HEK293 (cell line): ENCODE measurements around the gene LRRC15.

Experiments
- KLF10 ChIP-seq: fragments of 450-650 bp; IDR thresholded peaks from 2 replicates; pipeline ENCODE4 v1.5.1; 2018; ENCODE audit warnings: missing biosample characterization, mild to moderate bottlenecking, missing genetic modification characterization
- KLF8 ChIP-seq: fragments of 450-650 bp; formaldehyde crosslinking; IDR thresholded peaks from 2 replicates; pipeline ENCODE4 v1.5.1; 2016; ENCODE audit warnings: missing biosample characterization, missing genetic modification characterization
- SCRT1 ChIP-seq: fragments of 450-650 bp; formaldehyde crosslinking; IDR thresholded peaks from 2 replicates; pipeline ENCODE4 v1.5.1; 2016; ENCODE audit warnings: missing biosample characterization, missing genetic modification characterization, borderline replicate concordance
- TRIM28 ChIP-seq: IDR thresholded peaks from 2 replicates; pipeline ENCODE4 v1.6.1; 2011; ENCODE audit warnings: low read length, control low read depth, borderline replicate concordance
- ZNF514 ChIP-seq: fragments of 450-650 bp; formaldehyde crosslinking; IDR thresholded peaks from 2 replicates; pipeline ENCODE4 v1.5.1; 2016; ENCODE audit warnings: missing biosample characterization, missing genetic modification characterization
- ZNF621 ChIP-seq: fragments of 450-650 bp; formaldehyde crosslinking; IDR thresholded peaks from 2 replicates; pipeline ENCODE4 v1.5.1; 2017; ENCODE audit warnings: missing biosample characterization, missing genetic modification characterization
- ZNF777 ChIP-seq: fragments of 450-650 bp; formaldehyde crosslinking; IDR thresholded peaks from 2 replicates; pipeline ENCODE4 v1.5.1; 2017; ENCODE audit warnings: missing biosample characterization, missing genetic modification characterization, borderline replicate concordance
- ZNF792 ChIP-seq: fragments of 450-650 bp; formaldehyde crosslinking; IDR thresholded peaks from 2 replicates; pipeline ENCODE4 v1.5.1; 2016; ENCODE audit warnings: missing biosample characterization, missing genetic modification characterization
- ZNF830 ChIP-seq: fragments of 450-650 bp; IDR thresholded peaks from 2 replicates; pipeline ENCODE4 v1.5.0; 2018; ENCODE audit warnings: missing biosample characterization, missing genetic modification characterization, low read depth, mild to moderate bottlenecking, moderate library complexity
- TF ChIP-seq, protein P1 (sequence below): fragments of 450-650 bp; formaldehyde crosslinking; IDR thresholded peaks from 2 replicates; pipeline ENCODE4 v1.5.1; 2016; ENCODE audit warnings: missing biosample characterization, missing genetic modification characterization

- no peak for TF ChIP-seq SCRT1
- TF ChIP-seq, protein P1, sequence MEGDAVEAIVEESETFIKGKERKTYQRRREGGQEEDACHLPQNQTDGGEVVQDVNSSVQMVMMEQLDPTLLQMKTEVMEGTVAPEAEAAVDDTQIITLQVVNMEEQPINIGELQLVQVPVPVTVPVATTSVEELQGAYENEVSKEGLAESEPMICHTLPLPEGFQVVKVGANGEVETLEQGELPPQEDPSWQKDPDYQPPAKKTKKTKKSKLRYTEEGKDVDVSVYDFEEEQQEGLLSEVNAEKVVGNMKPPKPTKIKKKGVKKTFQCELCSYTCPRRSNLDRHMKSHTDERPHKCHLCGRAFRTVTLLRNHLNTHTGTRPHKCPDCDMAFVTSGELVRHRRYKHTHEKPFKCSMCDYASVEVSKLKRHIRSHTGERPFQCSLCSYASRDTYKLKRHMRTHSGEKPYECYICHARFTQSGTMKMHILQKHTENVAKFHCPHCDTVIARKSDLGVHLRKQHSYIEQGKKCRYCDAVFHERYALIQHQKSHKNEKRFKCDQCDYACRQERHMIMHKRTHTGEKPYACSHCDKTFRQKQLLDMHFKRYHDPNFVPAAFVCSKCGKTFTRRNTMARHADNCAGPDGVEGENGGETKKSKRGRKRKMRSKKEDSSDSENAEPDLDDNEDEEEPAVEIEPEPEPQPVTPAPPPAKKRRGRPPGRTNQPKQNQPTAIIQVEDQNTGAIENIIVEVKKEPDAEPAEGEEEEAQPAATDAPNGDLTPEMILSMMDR: no peak
- TF ChIP-seq ZNF621: no peak
- TF ChIP-seq ZNF792 (tag by site-specific recombination): no peak
- TF ChIP-seq TRIM28: no peak; the same call in 1 of the 2 replicates
- no peak for TF ChIP-seq ZNF830 (tag by site-specific recombination)
- TF ChIP-seq ZNF777 (tag by site-specific recombination): no peak
- no peak for TF ChIP-seq ZNF514 (tag by site-specific recombination)
- no peak for TF ChIP-seq KLF10 (tag by site-specific recombination)
- TF ChIP-seq KLF8 (tag by site-specific recombination): no peak
Measured at GRCh38 chr3:194318511-194319161, 50.9 kb downstream of the LRRC15 start.
